Stimulated activated CD8-positive, alpha-beta memory T cell treated with anti-CD3 and anti-CD28 coated beads, Interleukin-7, amount 100 ng/mL, for 48 hours (primary cell): ENCODE data around the gene KANTR.

Experiments
- DNase-seq, 2 donors: peaks; one replicate each; pipeline ENCODE4 v3.0.0-alpha.2; 2020; ENCODE audit warnings: low read depth in 1 of 2; ENCODE audit errors: extremely low read depth in 1 of 2

KANTR gene

DNA sequence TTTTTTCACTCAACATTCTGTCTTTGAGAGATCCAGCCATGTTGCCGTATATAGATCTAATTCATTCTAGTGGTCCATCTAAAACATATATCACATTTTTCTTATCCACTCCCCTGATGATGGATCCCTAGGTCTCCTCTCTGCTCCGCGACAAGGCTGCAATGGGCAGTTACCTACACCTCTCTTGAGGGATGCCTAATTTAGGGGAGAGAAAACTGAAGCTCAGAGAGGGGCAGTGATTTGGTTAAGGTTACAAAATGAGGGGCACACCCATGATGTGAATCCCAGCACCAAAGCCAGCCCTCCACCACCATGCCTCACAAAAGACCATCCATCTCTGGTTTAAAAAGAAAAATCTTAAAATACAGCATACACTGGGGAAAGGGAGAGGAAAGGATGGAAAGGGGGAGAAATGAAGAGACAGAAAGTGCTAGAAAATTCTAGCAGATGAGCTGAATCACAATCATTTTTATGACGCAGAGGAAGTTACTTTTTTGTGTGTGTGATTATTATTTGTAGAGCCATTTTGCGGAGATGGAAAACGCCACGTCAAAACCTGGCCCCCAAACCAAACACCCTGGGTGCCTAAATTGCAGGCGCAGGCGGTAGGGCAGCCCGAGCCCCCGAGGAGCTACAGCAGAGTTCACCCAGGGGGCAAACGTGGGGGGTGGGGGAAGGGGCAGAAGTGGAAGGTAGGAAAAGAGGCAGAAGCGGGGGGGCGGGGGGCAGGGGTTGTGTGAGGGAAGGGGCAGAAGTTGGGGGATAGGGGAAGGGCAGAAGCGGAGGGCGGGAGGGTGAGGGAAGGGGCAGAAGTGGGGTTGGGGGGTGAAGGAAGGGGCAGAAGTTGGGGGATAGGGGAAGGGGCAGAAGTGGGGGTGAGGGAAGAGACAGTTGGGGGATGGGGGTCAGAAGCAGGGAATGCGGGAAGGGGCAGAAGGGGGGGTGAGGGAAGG, 13.0 kb upstream of the KANTR start:
- no peak for DNase-seq

DNA sequence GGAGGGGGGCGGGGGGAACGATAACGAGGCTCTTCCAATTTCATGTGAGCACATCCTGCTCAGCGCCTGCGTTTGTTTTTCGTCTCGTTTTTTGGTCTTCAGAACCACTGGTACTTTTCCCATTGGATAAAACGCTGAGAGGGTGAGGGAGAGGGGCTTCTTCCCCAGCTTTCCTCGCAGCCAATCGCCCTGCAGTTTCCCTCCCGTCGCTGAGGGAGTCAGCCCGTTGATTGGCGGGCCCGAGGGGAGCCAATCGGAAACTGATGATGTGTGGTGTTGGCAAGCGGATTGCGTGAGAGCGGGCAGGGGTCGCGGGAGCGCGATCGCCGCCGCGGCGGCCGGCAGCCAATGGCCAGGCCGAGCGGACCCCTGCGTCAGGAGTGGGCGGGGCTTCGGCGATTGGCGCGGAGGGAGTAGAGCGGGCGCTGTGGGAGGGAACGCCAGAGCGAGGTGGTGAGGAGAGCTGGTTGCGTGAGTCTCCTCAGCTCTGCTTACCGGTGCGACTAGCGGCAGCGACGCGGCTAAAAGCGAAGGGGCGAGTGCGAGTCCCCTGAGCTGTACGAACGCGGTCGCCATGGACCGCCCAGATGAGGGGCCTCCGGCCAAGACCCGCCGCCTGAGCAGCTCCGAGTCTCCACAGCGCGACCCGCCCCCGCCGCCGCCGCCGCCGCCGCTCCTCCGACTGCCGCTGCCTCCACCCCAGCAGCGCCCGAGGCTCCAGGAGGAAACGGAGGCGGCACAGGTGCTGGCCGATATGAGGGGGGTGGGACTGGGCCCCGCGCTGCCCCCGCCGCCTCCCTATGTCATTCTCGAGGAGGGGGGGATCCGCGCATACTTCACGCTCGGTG, 11.8 kb upstream of the KANTR start, which contains the start of gene TSPYL2:
Gene TSPYL2, plus strand, starts transcription at position 443 of the 848 bp plus-strand sequence. Its CDS starts 132 bp downstream, at position 575.
- DNase-seq: peak; percentile 78 to 89

DNA sequence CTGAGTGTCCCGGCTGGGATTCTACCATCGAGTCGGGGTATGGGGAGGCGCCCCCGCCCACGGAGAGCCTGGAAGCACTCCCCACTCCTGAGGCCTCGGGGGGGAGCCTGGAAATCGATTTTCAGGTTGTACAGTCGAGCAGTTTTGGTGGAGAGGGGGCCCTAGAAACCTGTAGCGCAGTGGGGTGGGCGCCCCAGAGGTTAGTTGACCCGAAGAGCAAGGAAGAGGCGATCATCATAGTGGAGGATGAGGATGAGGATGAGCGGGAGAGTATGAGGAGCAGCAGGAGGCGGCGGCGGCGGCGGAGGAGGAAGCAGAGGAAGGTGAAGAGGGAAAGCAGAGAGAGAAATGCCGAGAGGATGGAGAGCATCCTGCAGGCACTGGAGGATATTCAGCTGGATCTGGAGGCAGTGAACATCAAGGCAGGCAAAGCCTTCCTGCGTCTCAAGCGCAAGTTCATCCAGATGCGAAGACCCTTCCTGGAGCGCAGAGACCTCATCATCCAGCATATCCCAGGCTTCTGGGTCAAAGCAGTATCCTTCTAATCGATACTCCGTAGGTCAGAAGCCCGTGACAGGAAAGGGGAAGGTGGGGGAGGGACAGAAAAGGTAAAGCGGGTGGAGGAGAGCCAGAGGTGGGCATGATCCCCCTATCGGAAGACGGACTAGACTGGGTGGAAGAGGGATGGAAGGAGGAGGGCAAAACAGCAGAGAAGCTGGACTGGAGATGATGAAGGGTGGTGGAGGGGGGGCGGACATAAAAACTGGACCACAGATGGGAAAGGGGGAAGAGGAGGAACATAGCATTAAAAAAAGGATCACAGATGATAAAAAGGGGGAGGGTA, 10.9 kb upstream of the KANTR start:
- no peak for DNase-seq

DNA sequence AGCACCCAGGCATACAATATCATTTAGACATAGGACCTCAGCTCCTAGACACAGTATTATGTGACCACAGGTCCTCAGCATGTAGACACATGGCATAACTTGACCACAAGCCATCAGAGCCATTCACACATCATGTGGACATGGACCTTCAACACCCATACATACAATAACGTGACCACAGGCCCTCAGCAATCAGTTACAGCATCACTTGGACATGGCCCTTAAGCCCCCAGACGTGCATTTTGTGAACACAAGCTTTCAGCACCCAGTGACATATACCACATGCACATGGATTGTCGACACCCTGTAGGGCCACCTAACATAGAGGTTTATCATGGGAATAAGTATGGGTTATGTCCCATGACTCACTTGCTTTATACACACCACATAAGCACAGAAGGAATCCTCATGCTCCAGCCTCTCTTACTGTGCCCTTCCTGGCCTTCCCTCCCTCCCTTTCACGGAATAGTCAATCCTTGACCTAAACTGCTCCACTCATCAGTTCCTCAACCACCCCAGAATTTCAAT, 9.8 kb upstream of the KANTR start:
- no peak for DNase-seq

DNA sequence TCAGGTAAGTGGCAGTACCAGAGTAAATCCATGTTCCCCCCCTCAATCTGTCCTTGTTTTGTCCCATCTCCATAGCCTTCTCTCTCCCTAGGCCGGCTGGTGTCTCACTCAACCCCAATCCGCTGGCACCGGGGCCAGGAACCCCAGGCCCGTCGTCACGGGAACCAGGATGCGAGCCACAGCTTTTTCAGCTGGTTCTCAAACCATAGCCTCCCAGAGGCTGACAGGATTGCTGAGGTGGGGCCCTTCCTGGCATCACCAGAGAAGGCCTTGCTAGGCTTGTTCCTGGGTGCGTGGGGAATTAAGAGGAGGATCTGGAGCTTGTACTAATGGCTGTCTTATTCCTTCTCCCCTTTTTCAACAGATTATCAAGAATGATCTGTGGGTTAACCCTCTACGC, 9.1 kb upstream of the KANTR start:
- no peak for DNase-seq

DNA sequence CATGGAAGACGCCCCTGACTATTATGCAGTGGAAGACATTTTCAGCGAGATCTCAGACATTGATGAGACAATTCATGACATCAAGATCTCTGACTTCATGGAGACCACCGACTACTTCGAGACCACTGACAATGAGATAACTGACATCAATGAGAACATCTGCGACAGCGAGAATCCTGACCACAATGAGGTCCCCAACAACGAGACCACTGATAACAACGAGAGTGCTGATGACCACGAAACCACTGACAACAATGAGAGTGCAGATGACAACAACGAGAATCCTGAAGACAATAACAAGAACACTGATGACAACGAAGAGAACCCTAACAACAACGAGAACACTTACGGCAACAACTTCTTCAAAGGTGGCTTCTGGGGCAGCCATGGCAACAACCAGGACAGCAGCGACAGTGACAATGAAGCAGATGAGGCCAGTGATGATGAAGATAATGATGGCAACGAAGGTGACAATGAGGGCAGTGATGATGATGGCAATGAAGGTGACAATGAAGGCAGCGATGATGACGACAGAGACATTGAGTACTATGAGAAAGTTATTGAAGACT, 8.2 kb upstream of the KANTR start:
- DNase-seq: no peak

DNA sequence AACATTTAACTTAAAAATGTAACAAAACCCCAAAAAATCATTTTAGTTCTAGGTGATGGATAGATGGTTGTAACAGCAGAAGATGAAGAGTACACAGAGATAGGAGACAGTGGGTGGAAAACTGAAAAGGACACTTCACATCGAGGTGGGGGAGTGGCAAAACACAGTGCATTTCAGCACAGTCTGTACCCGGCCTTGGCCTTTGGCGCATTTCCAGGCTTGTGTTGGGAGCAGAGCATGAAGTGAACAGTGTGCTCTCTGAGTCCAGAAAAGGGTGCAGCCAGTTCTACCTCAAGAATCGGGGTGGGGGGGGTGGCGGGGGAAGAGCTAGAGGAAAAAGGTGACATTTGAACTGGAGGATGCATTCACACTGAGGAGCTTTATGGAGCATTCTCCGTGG, 7.5 kb upstream of the KANTR start:
- no peak for DNase-seq

DNA sequence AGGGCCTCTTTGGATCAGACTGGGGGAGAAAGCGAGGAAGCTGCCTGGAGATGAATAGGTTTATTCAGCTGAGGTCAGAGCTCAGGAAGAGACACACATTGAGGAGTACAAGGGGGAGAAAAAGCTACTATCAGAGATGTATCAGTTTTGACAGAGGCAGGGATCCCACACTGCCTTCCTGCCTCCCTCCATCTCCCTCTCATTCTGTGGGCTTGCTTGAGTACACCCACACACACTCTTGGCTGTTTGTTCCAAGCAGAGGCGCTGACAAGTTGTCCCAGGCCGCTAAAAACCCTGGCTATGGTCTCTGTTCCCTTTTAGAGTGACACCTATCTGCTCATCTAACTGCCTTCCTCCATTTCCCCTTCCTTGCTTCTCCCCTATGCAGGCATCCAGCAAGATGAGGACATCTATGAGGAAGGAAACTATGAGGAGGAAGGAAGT, 6.5 kb upstream of the KANTR start:
- no peak for DNase-seq

DNA sequence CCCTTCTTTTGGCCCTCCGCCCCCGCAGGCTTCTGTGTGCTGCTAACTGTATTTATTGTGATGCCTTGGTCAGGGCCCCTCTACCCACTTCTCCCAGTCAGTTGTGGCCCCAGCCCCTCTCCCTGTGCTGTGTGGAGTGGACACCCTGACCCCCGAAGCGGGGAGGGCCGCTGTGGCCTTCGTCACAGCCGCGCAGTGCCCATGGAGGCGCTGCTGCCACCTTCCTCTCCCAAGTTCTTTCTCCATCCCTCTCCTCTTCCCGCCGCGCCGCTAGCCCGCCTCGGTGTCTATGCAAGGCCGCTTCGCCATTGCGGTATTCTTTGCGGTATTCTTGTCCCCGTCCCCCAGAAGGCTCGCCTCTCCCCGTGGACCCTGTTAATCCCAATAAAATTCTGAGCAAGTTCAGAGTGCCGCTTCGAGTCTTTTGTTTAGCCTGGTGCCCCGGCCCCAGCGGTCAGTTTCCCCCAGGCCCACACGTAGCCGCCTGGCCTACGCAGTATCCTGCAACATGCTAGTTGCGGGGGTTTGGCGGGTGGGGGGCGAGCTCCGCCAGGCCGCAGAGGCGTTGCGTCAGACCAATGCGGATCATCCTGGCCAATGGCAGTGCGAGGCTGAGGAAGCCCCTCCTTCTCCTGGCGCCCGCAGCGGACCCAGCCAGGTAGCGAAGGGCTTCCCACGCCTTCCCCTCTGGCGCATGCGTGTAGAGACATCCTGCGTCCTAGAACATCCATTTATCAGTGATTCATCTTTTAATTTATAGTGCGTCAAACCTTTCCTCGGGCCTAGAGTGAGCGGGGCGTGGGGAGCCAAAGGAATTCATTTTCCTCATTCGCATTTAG, 5.6 kb upstream of the KANTR start:
- DNase-seq: peak; percentile 54 to 78

DNA sequence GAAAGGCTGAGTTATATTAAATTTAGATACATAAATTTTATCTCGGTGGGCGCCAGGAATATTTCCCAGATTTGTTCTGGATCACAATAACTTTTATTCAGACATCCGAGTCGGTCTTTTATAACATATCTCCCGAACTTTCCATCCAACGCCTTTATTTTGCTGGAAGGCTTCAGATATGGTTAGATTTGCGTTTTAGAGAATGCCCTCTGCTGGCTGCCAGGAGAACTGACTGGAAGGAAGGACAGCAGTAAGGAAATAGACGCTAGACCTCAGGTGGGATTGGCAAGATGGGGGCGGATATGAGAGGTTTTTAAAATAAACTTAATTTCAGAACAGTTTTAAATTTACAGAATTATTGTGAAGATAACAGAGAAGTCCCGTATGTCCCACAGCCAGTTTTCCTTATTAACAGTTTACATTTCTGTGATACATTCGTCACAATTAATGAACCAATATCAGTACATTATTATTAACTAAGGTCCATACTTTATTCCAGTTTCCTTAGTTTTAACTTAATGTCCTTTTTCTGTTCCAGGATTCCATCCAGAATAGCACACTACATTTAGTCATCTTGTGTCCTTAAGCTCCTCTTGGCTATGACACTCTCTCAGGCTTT, 4.6 kb upstream of the KANTR start:
- DNase-seq: no peak

DNA sequence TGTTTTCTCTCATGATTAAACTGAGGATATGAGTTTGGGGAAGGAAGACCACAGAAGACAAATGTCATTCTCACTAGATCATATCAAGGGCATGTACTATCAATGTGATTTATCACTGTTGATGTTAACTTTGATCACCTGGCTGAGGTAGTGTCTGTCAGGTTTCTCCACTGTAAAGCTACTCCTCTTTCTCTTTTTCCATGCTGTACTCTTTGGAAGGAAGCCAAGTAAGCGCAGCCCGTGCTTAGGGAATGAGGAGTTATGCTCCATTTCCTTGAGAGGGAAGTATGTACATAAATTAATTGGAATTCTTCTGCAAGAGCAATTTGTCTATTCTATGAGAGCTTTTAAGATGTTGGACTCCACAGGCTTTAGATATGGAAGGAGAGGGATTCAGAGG, 4.0 kb upstream of the KANTR start:
- DNase-seq: no peak

DNA sequence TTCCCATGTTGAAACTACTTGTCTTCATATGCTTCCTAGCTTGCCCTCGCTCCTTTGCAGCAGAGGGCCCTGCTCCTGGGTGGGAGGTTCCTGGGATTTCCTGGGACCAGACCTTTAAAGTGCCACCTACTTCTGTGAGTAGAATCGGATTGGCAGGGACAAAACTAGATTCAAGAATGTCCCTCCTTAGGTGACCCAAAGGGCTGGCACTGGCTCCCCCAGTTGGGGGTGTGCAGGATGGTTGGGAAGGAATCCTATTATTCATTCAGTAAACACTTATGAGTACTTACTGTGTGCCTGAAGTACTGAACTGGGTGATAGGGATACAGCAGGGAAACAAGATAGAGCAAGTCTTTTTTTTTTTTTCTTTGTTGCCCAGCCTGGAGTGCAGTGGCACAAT, 2.6 kb upstream of the KANTR start:
- no peak for DNase-seq

DNA sequence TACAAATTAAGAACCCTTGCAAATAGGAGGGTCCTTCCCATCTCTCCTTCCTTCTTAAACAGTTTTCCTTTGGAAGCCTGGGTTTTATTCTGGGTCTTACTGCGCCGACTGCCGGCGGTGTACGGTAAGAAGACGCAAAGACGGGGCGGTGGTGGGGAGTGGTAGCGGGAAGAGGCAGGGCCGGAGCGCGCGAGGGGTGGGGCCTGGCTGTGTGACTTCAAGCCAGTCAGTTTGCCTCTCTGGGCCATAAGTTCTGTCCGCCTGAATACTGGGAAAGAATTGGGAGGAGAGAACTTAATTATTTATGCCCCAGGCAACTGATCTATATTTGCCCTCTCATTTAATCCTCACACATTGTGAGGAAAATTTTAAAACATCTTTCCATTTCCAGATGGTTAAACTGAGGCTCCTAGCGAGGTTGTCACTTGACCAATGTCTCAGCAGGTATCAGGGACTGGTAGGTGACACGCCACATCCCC, 726 bp upstream of the KANTR start:
- peak; percentile 56 to 57 for DNase-seq

DNA sequence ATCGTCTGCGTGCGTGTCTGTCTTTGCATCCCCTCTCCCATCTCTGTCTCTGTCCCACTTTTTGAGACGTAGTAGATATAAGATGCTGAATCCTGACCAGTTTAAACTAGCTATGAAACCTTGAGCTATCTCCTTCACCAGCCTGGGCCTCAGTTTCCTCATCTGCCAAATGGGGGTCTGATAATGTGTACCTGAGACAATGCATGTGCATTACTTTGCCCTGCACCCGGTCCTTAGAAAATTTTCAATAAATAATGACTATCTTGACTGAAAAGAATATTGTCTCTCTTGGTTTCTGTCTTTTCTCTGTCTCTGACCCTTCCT, 602 bp downstream of the KANTR start:
- no peak for DNase-seq

DNA sequence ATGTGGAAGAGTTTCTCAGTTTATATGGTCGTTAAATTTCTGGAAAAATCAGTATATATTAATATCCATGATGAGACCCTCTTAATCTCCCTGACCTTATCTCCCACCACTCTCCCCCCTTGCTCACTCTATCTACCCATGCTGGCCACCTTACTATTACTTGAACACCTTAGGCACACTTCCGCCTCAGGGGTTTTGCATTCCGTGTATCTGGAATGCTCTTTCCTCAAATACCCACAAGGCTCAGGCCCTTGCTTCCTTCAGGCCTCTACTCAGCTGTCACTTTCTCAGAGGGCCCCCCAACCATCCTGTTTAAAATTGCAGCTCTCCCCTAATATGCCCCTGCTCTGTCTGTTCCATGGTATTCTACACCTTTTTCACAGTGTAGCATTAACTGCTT, 1.9 kb downstream of the KANTR start:
- no peak for DNase-seq

DNA sequence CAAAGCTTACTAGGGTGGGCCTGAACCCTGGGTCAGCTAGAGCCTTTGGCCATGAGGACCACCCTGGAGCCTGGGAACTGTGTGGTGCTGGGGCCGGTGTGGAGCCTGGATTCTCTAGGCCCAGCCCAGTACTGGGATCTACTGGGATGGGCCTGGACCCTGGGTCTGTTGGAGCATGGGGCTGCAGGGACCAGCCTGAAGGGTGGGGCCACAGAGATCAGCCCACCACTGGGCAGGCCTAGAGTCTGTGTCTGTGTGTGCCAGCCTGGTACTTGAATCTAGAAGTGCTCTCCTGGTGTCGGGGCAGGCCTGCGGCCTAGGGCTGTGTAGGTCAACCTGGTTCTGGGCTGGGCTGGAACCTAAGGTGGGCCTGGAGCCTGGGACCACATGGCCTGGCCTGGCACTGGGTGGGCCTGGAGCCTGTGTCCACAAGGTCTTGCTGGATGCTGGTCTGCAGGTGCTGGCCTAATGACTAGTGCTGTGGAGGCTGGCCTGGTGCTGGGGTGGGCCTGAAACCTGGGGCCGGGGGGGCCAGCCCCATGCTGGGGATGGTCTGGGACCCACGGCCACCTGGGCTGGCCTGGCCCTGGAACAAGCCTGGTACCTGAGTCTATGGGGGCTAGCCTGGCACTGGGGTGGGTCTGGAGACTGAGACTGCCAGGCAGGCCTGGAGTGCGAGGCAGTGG, 21.1 kb downstream of the KANTR start:
- no peak for DNase-seq

DNA sequence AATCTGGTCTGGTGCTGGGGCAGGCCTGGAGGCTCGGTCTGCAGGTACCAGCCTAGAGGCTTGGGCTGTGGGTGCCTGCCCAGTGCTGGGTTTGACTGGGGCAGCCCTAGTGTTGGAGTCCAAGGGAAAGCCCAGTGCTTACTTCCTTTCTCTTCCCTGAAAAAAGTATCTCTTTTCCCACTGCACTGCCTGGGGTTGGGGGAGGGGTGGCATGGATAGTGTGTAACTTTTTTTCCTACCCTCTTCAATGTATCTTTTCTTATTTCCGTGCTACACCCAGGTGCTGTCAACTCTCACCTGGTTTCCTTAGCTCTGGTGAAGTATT, 21.6 kb downstream of the KANTR start:
- DNase-seq: no peak

DNA sequence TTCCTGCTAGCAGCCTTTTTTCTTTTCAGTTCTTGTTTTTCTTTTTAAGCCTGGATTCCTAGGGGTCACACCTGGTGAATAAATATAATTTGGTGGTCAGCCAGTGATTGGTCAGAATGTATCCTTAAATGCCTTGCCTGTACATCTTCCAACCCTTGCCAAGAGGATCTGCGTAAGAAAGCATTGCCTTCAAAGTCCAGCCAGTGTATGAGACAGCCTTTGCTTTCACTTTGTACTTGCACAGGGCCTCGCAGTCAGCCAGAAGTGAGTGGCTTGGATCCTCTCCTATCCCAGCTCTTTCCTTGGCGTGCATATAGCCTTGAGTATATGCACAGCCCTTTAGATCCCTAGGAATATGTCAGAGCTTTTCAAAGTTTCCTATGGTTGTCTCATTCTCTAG, 22.2 kb downstream of the KANTR start:
- no peak for DNase-seq
